ENCODE measurements around the gene CFAP20DC. TPM values are rescaled to one million over a fixed set of nuclear protein-coding genes. Genes with fewer than 3 reads are reported as not detected.

The CFAP20DC gene
- total RNA-seq, 1 experiment from 2014 or later, result 4.5 TPM

DNA sequence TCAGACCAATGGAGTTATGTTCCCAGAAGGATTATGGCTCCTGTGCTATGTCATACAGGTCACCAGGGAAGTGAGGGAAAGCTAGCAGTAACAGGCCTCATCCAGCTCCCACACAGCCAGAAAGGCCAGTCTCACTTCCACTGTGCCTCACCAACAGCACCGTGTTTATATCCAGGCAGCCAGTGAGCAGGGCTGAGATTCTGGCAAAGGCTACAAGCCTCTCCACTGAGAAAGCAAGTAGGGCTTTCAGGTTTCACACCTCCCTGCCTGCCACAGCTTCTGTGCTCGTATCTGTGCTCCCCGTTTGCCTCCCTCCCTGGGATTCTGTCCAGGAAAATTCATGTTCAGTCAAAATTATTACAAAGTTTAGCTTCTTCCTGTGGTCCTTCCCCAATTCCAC lies 14.9 kb upstream of the CFAP20DC start:
- H2BK15ac ChIP-seq (ENCODE audit: low read depth, low read length), result no peak overlapping the region

More for the DNA sequence above, 14.9 kb upstream of the CFAP20DC start:
- Histone ChIP-seq H3K9ac (ENCODE audit: extremely low read depth, insufficient read length, low read length) (no peak overlapping the region), H4K91ac (ENCODE audit: insufficient read length, low read depth, low read length) (no peak overlapping the region), H3K27ac (ENCODE audit: insufficient read length, low read depth, low read length) (no peak overlapping the region), H2BK12ac (ENCODE audit: insufficient read length, low read depth, low read length) (no peak overlapping the region), H3K79me2 (ENCODE audit: insufficient read depth, low read length) (no peaks in the 10 kb centered on the region), H3K27me3 (ENCODE audit: insufficient read depth, low read length) (no peaks in the 10 kb centered on the region), H3K4me1 (ENCODE audit: insufficient read depth, low read length) (no peaks in the 10 kb centered on the region), H2BK20ac (ENCODE audit: low read depth, low read length, poor library complexity, severe bottlenecking) (no peak overlapping the region), H3K23me2 (ENCODE audit: insufficient read length, low read depth, low read length, poor library complexity, severe bottlenecking) (no peaks in the 10 kb centered on the region), H2AFZ (ENCODE audit: low read length) (no peak overlapping the region), H2AK5ac (ENCODE audit: insufficient read length, low read length) (no peak overlapping the region), H2BK5ac (ENCODE audit: insufficient read length, low read length) (no peak overlapping the region), H3T11ph (ENCODE audit: low read length) (no peak overlapping the region), H3K79me1 (ENCODE audit: insufficient read depth, low read depth, low read length, poor library complexity, severe bottlenecking) (no peaks in the 10 kb centered on the region), H2BK120ac (ENCODE audit: low read depth, low read length, poor library complexity, severe bottlenecking) (no peak overlapping the region), H3K4ac (ENCODE audit: low read depth, low read length) (no peak overlapping the region), H3K4me2 (ENCODE audit: insufficient read depth, insufficient read length, low read length) (no peak overlapping the region), H4K20me1 (ENCODE audit: control insufficient read depth, insufficient read depth, insufficient read length) (no peaks in the 10 kb centered on the region), H3K56ac (ENCODE audit: insufficient read length, low read depth, low read length) (no peak overlapping the region), H3K14ac (ENCODE audit: insufficient read depth, low read length) (no peak overlapping the region), H3K9me3 (ENCODE audit: control insufficient read depth, low read depth, low read length) (no peaks in the 10 kb centered on the region), H3K23ac (ENCODE audit: insufficient read length, low read depth, low read length) (no peak overlapping the region), H4K5ac (ENCODE audit: insufficient read length, low read depth, low read length) (no peak overlapping the region), H3K18ac (ENCODE audit: insufficient read length, low read depth, low read length) (no peak overlapping the region), H4K8ac (replicated peaks; ENCODE audit: insufficient read length, low read depth, low read length) (no peak overlapping the region)
- no CpG with 5 or more reads among the region's 3 CpGs for WGBS (ENCODE audit: extremely low coverage, insufficient read length, low lambda C conversion rate)
- DNase-seq, result no peak
- Mint-ChIP-seq H3K4me3 (no peak overlapping the region), H3K36me3 (ENCODE audit: insufficient read depth in 1 of 3, low read depth in 3 of 3) (no peaks in the 10 kb centered on the region; a peak in 1 of 7 replicates), H3K4me1 (peaks cover 14 to 15% of the 10 kb centered on the region in 2 experiments), H3K9me3 (peaks cover 2 to 8% of the 10 kb centered on the region in 2 experiments), H3K27ac (peak overlapping the region in 2 of 3 experiments; percentile 59 to 91; a peak in 2 of 7 replicates), H3K27me3 (ENCODE audit: low read depth) (peaks cover 2% of the 10 kb centered on the region)
- no peak for TF ChIP-seq CTCF (conservative IDR thresholded peaks at IDR 0.05)
